HL-60 (cell line): ENCODE data around the gene SUPT6H.

Experiments used
- DNase-seq, 2 experiments: peaks; one replicate each; pipeline ENCODE4 v3.0.0-alpha.2; 2010 to 2020; ENCODE audit warnings: low read depth in 1 of 2, low spot score in 1 of 2
- H3K27ac ChIP-seq: fragments of 250-450 bp; sonication (Bioruptor Pico); replicated peaks from 2 replicates; pipeline ENCODE4 v1.5.1; 2020; ENCODE audit warnings: mild to moderate bottlenecking, moderate library complexity
- H3K27me3 ChIP-seq: fragments of 250-450 bp; sonication (Bioruptor Pico); 2 replicates; pipeline ENCODE4 v1.5.1; 2021; ENCODE audit warnings: mild to moderate bottlenecking, moderate library complexity; ENCODE audit not compliant: insufficient read depth, poor library complexity, severe bottlenecking
- H3K4me3 ChIP-seq: replicated peaks from 2 replicates; pipeline ENCODE4 v1.5.1; 2011; ENCODE audit warnings: mild to moderate bottlenecking, control low read depth, low read length; ENCODE audit not compliant: insufficient read depth
- CTCF ChIP-seq: IDR thresholded peaks from one replicate; pipeline ENCODE4 v1.5.1; 2011; ENCODE audit warnings: low read length, control low read depth, inconsistent platforms; ENCODE audit not compliant: insufficient read depth
- GABPA ChIP-seq: IDR thresholded peaks from 2 replicates; pipeline ENCODE4 v1.6.1; 2012; ENCODE audit warnings: low read depth
- POLR2AphosphoS5 ChIP-seq: IDR thresholded peaks from 2 replicates; pipeline ENCODE4 v1.6.1; 2012; ENCODE audit warnings: low read depth
- REST ChIP-seq: IDR thresholded peaks from 2 replicates; pipeline ENCODE4 v1.6.1; 2012; ENCODE audit warnings: low read depth; ENCODE audit not compliant: insufficient replicate concordance
- SPI1 ChIP-seq: IDR thresholded peaks from 2 replicates; pipeline ENCODE4 v1.6.1; 2012; ENCODE audit warnings: low read depth, mild to moderate bottlenecking, borderline replicate concordance

SUPT6H gene

GRCh38 chr17:28714281-28714680, 52.3 kb downstream of the SUPT6H start:
- DNase-seq, result no peak
- Histone ChIP-seq H3K27ac (no peak overlapping the region), H3K27me3 (peaks cover 7% of the 10 kb centered on the region), H3K4me3 (no peak overlapping the region)
- no peak for TF ChIP-seq POLR2AphosphoS5
- no peak for TF ChIP-seq GABPA
- TF ChIP-seq REST, result no peak
- TF ChIP-seq CTCF, result no peak

- TF ChIP-seq POLR2AphosphoS5 (no peak), SPI1 (no peak), GABPA (no peak), CTCF (no peak), REST (no peak)
- Histone ChIP-seq H3K27ac (no peak overlapping the region), H3K4me3 (no peak overlapping the region), H3K27me3 (peaks cover 7% of the 10 kb centered on the region)
- DNase-seq, result no peak
These were observed 53.2 kb downstream of the SUPT6H start for GRCh38 chr17:28715217-28715616.

- DNase-seq, result no peak
- no peak overlapping the region for H3K4me3 ChIP-seq
- peaks cover 7% of the 10 kb centered on the region for H3K27me3 ChIP-seq
- H3K27ac ChIP-seq, result no peak overlapping the region
- TF ChIP-seq REST (no peak), SPI1 (no peak), GABPA (no peak), CTCF (no peak), POLR2AphosphoS5 (no peak)
These were observed 55.0 kb downstream of the SUPT6H start for GRCh38 chr17:28716740-28717577.
